Measurements from ENCODE around the gene PTPRD. TPM values are rescaled to one million over a fixed set of nuclear protein-coding genes. Genes with fewer than 3 reads are reported as not detected.

PTPRD gene
- total RNA-seq, 1 donor from 2014 or later: 15.6 TPM

- no peak for DNase-seq
Measured at GRCh38 chr9:8812888-8813287, 1799.9 kb downstream of the PTPRD start.

GRCh38 chr9:8809741-8810140 is 1803.1 kb downstream of the PTPRD start:
- H3K36me3 ChIP-seq: no peaks in the 10 kb centered on the region
- no peak for TF ChIP-seq CTCF (IDR thresholded peaks at IDR 0.05; ENCODE audit: borderline replicate concordance)
- DNase-seq: no peak
- no peak overlapping the region for H3K27ac ChIP-seq (replicated peaks)
- intact Hi-C loops (cut with micrococcal nuclease): loop anchor here (10.0 kb wide), 1 partner anchor 855 kb away; no protein-coding TSS in a partner anchor
- H3K4me1 ChIP-seq: no peaks in the 10 kb centered on the region
- no peak overlapping the region for H3K4me3 ChIP-seq
- no peaks in the 10 kb centered on the region for H3K27me3 ChIP-seq (ENCODE audit: low read depth)
- H3K9me3 ChIP-seq (replicated peaks): no peaks in the 10 kb centered on the region

More at GRCh38 chr9:8812888-8813287, 1799.9 kb downstream of the PTPRD start:
- no peaks in the 10 kb centered on the region for H3K4me1 ChIP-seq
- no peak overlapping the region for H3K27ac ChIP-seq (replicated peaks)
- H3K4me3 ChIP-seq: no peak overlapping the region
- no peaks in the 10 kb centered on the region for H3K27me3 ChIP-seq (ENCODE audit: low read depth)
- TF ChIP-seq CTCF (IDR thresholded peaks at IDR 0.05; ENCODE audit: borderline replicate concordance): no peak
- intact Hi-C loops (cut with micrococcal nuclease): loop anchor here (10.0 kb wide), 1 partner anchor 858 kb away; no protein-coding TSS in a partner anchor
- H3K9me3 ChIP-seq (replicated peaks): no peaks in the 10 kb centered on the region
- H3K36me3 ChIP-seq: no peaks in the 10 kb centered on the region

- Histone ChIP-seq H3K4me3 (no peak overlapping the region), H3K36me3 (no peaks in the 10 kb centered on the region), H3K4me1 (no peaks in the 10 kb centered on the region), H3K27me3 (ENCODE audit: low read depth) (no peaks in the 10 kb centered on the region), H3K9me3 (replicated peaks) (no peaks in the 10 kb centered on the region), H3K27ac (replicated peaks) (no peak overlapping the region)
- no peak for DNase-seq
- intact Hi-C loops (cut with micrococcal nuclease): no loop called here
- no peak for TF ChIP-seq CTCF (IDR thresholded peaks at IDR 0.05; ENCODE audit: borderline replicate concordance)
Measured at GRCh38 chr9:8806150-8806549, 1806.7 kb downstream of the PTPRD start.

GRCh38 chr9:8804613-8805012 is 1808.2 kb downstream of the PTPRD start:
- no peak for TF ChIP-seq CTCF (IDR thresholded peaks at IDR 0.05; ENCODE audit: borderline replicate concordance)
- no peak overlapping the region for H3K27ac ChIP-seq (replicated peaks)
- H3K27me3 ChIP-seq (ENCODE audit: low read depth): no peaks in the 10 kb centered on the region
- H3K36me3 ChIP-seq: no peaks in the 10 kb centered on the region
- H3K4me3 ChIP-seq: no peak overlapping the region
- no peaks in the 10 kb centered on the region for H3K4me1 ChIP-seq
- DNase-seq: no peak
- no peaks in the 10 kb centered on the region for H3K9me3 ChIP-seq (replicated peaks)
- intact Hi-C loops (cut with micrococcal nuclease): no loop called here

- Histone ChIP-seq H3K27me3 (ENCODE audit: low read depth) (no peaks in the 10 kb centered on the region), H3K36me3 (no peaks in the 10 kb centered on the region), H3K27ac (replicated peaks) (no peak overlapping the region), H3K9me3 (replicated peaks) (no peaks in the 10 kb centered on the region), H3K4me3 (no peak overlapping the region), H3K4me1 (no peaks in the 10 kb centered on the region)
- intact Hi-C loops (cut with micrococcal nuclease): no loop called here
- TF ChIP-seq CTCF (IDR thresholded peaks at IDR 0.05; ENCODE audit: borderline replicate concordance): no peak
- DNase-seq: no peak
Measured at GRCh38 chr9:8802242-8802641, 1810.6 kb downstream of the PTPRD start.
